Subcutaneous adipose tissue (tissue), 4 donors: Measurements from ENCODE around the gene UBE2L6. TPM values are rescaled to one million over a fixed set of nuclear protein-coding genes. Genes with fewer than 3 reads are reported as not detected.

ENCODE experiments used
- CTCF ChIP-seq: fragments of 450-650 bp; IDR thresholded peaks from one replicate; pipeline ENCODE4 v1.5.1; 2016; ENCODE audit warnings: low read depth, mild to moderate bottlenecking, control low read depth, antibody characterized with exemption, moderate library complexity
- total RNA-seq, 4 donors: library from RNA; depleted of rRNA; stranded (reverse); fragments of >200 nt; gene quantifications; one replicate each; pipeline ENCODE4 v1.1.0, GENCODE V29; 2016

Gene UBE2L6
- total RNA-seq, 4 donors from 2014 or later, result 21.8 to 60.7 (median 33.6) TPM

- no peak for TF ChIP-seq CTCF
These were observed 19.3 kb upstream of the UBE2L6 start for GRCh38 chr11:57586711-57587245.

- TF ChIP-seq CTCF, result no peak
These were observed 17.8 kb upstream of the UBE2L6 start for GRCh38 chr11:57585301-57585700.

DNA sequence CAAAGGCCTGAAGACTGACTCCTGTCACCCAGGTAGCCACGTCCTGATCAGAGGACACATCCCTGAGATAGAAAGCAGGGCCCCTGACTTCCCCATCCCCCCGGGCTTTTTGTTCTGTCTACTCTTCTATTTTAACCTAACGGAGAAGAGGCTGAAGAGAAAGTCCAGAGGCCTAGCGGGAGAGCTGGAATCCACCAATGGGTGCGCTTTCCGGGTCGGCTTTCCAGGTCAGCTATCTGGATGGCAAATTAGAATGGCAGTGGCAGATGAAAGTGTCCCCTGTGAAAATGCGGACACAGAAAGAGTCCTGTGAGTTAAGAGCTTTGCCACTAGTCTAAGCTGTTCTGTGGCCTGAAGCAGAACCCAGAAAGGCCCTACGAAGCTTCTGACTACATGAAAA is 16.9 kb upstream of the UBE2L6 start:
- TF ChIP-seq CTCF, result no peak

DNA sequence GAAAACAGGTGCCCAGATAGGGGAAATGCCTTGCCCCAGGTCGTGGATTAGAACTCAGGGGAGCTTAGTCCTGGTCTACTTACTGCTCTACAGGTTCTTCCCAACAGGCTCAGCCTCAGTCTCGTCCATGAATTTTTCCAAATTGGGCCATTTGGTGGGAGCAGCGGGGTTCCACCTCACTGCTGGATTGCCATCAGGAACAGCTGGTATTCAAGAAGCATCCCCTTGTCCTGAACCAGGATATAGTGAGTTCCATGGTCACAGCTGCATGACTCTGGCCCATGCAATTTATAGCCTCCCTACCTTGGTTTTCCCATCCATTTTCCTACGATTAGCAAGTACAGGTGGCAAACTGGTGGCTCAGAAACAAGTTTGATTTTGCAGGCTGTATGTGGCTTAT is 6.6 kb upstream of the UBE2L6 start:
- TF ChIP-seq CTCF, result no peak

GRCh38 chr11:57571606-57572005 is 4.1 kb upstream of the UBE2L6 start:
- TF ChIP-seq CTCF, result no peak

DNA sequence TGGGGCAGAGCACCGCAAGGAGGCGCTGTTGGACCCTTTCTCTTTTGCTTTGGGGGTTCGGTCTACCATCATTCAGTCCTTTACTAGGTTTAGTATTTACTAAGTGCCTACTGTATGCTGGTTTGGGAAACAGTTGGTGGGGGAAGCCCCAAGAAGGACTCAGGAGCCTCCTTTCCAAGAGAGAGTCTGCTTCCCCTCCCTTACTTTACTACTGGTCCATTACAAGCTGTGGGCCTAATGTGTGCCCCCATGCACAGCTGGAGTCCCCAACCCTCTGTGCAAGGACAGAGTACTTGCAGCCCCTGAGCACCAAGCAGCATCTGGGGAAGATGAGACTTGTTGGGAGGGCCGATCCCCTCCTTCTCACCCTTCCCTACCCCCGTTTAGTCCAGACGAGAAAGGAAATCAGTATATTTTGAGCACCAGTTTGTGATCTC is 876 bp upstream of the UBE2L6 start:
- no peak for TF ChIP-seq CTCF

DNA sequence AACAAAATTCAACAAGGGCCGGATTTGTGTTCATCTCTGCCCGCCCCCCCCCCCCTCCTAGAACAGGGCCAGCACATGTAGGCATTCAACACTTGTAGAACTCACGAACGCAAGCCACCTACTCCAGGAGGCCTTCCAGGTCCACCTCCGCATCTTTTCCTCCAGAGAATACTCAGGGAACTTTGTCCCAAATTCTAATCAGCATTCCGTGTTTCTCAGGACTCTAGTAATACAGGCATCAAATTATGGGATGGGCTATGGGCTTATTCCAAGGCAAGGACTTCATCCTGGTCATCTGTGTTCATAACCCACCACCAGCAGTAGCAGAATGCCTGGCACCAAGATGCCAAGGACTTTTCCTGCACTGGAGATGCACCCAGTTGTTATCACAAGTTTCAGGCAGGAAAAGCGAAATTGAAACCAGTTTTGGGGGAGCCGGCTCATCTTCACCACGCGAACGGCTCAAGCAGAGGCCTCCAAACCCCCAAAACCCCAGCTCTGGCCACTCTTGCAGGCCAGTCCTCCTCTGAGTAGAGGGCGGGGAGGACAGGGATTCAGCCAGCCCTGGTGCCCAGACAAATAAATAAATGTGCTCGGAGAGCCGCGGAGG is 462 bp downstream of the UBE2L6 start:
- no peak for TF ChIP-seq CTCF
